8988T (cell line): ENCODE measurements around the gene DYDC1.
"Not testable (repeated sequence)": the region's sequence is repeated elsewhere in the genome, so short reads cannot be mapped to it uniquely, and the experiment has no call there.

Experiments
- DNase-seq: peaks from one replicate; pipeline ENCODE4 v3.0.0; 2011

The DYDC1 gene

DNA sequence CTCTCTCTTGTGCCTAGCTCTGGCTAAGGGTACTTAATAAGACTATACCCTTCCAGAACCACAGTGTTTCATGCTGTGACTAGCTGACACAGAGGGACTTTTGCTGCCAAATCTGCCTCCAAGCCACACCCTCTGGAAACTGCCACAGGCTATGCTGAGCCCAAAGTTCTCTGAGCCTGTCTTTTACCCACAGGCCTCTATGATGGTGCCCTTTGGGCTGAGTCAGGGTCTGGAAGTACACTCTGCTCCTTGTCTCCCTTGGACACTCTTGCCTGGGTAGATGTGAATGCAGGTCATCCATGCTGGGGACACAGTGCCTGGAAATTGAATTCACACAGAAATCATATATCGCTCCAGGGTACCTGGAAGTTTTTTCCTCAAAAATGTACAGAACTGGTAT is 22.6 kb downstream of the DYDC1 start:
- no peak for DNase-seq

DNA sequence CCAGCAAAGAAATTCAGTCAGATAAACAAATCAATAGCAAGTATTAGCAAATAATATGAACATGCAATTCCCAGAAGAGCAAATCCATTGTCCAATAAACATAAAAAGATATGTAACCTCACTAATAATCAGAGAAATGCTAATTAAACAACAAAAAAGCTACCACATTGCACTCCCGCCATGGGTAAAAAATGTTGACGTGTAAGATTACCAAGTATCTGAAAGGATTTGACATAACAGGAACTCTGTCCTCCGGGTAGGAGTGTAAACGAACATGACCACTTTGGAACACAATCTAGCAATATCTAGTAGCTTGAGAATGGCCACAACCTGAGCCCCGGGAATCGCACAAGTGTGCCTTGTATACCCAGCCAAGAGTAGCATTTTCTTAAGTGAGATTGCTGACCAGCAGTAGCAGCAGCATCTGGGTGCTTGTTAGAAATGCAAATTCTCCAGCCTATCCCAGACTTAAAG is 31.6 kb downstream of the DYDC1 start:
- no peak for DNase-seq

DNA sequence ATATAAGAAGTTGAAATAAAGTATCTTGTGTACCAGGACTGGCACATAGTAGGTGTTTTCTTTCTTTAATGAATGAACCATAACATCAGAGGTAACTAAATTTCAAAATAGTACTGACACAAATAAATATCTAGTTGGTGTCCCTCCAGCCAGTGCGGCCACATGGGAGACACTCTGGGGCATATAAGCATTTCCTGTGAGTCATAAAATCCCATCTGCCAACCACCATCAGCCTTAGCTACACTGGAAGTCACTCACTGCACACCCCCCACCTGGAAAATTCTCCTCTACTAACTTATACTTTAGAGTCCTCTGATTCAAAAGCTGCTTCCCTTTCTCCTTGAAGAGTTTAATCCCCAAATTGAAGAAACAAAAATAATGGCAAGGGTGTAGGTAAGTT is 32.5 kb downstream of the DYDC1 start:
- no peak for DNase-seq

DNA sequence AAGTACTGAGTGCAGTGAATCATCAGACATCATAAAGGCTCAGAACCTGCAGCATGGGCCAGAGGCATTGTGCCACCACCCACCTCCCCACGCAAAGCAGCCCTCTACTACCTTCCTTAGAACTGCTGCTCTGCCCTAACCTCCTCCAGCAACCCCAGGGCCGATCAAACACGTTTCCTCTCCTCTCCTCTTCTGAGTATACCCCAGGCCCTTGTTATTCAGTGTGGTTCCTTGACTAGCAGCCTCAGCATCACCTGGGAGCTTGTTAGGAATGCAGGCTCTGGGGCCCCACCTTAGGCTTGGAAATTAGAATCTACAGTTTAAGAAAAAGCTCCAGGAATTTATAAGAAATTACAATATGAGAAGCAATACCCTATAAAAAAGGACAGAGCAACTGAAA is 33.2 kb downstream of the DYDC1 start:
- no peak for DNase-seq

DNA sequence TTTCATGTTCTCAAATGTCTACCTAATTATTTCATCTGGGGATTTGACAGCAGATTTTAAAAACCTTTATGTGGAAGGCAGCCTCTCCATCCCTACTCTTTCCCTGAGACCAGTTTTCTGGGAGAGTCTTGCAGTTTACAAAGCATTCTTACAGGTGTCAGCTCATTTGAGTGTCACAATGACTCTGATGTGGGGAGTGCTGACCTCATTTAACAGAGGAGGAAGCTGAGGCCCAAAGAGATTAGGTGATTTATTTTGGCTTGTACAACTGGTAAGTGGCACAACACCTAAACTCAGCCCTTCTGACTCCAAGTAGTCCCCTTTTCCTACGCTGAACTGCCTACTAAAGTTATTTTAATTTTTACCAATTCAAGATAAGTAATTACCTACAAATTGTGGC is 33.8 kb downstream of the DYDC1 start:
- no peak for DNase-seq

DNA sequence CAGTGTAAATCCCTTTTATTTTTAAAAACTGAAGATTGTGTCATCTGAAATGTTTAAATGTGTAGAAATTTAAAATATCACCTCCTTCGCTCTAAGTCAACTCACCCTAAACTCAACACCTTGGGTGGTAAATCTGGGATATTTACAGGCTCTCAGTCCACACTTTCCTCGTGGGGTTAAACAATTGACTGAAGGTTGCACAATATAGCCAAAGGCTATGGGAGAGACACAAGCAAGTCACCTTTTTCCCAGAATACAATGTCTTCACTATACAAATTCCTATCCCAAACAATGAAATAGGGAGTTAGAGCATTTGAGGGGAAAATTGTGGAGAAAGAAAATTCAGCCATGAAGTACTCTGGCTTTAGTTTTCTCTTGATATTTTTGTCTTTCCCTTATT is 34.4 kb downstream of the DYDC1 start:
- no peak for DNase-seq

DNA sequence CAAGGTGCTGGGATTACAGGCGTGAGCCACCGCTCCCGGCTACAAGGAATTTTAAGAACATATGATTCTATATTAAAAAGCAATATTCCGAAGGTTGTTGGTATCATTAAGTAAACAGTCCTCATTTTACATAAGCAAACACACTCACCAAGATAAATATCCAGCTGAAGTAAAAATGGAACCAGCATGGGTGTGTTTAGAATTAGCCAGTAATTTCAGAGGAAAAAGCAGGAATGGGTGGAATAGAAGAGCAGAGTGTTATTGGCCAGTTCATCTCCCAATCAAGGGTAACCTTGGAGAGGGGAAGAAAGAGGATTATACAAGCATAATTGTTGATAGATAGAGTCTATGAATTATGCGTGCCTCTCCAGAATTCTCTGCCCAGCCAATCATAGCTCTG is 35.4 kb downstream of the DYDC1 start:
- no peak for DNase-seq

DNA sequence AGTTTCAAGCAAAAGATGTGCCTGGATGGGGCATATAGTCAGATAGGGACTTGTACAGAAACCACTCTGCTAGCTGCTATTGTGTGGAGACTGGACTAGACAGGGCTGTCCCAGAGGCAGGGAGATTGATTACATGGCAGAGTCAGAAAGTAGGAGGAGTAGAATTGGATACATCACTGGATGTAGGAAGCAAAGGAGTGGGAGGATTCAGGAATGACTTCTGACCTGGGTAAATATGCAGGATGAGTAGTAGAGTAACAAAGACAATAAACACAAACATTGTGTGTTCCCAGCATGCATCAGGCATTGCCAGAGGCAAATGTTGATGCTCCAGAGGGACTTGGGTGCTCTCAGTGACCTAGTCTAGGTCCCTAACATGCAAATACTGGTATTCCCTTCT is 36.2 kb downstream of the DYDC1 start:
- no peak for DNase-seq

DNA sequence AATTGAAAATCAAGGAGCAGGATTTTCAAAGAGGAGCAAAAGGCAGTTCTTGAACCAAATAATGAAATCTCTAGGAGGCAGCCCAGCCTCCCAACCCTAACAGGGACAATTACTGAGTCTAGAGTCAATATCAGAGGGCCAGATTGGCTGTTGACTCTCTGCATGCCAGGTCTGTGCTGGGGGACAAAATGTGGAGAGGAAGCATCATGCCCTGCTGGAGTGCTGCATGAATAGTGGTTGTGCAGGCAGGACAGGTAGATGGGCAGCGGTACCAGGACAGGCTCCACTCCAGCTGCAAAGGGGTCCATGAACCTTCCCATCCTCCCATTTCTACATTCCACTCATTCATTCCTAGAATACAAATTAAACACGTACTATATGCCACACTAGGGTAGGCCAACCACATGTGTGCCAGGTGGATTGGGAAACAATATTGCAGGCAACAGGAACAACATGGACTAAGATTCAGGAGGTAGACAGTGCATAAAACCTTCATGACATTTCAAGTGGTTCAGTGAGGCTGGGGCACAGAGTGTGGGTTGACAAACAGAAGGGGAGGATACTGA is 36.7 kb downstream of the DYDC1 start:
- DNase-seq: no peak

DNA sequence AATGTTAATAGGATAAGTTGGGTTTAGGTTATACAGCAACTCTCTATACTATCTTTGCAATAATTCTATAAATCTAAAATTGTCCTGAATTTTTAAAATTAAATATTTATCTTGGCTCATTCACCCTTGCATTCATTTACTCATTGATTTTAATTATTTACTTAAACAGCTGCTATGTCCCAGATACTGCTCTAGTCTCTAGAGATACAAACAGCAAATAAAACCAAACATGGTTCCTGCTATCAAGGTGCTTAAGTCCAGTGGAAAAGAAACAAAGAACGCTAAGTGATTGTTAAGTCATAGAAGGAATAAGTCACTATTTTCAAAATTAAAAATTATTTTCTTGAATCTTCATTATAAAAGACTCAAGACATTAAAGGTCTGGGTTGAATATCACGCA is 37.2 kb downstream of the DYDC1 start:
- DNase-seq: no peak

DNA sequence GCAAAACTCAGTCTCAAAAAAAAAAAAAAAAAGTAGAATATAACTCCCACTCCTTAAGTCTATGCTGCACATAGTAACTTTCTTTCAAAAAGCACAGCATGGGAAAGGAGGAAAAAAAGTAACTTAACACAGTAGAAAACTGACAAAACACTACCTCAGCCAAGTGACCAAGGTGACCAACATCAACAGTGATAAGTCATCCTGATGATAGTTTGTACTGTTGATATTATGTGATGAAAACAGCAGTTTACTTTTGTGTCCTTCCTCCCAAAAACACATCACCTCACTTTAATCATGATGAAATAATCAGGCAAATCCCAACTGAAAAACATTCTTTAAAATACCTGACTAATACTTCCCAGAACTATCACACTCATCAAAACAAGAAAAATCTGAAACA is 37.8 kb downstream of the DYDC1 start:
- DNase-seq: no peak

DNA sequence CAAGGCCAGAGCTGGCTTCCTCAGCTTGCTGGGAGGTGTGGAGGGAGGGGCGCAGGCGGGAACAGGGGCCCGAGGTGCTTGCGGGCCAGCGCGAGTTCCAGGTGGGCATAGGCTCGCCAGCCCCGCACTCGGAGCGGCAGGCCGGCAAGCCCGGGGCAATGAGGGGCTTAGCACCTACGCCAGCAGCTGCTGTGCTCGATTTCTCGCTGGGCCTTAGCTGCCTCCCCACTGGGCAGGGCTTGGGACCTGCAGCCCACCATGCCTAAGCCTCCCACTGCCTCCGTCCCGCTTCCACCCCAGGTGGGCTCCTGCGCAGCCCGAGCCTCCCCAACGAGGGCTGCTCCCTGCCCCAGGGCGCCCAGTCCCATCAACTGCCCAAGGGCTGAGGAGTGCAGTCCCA is 41.2 kb downstream of the DYDC1 start:
- DNase-seq: no peak

DNA sequence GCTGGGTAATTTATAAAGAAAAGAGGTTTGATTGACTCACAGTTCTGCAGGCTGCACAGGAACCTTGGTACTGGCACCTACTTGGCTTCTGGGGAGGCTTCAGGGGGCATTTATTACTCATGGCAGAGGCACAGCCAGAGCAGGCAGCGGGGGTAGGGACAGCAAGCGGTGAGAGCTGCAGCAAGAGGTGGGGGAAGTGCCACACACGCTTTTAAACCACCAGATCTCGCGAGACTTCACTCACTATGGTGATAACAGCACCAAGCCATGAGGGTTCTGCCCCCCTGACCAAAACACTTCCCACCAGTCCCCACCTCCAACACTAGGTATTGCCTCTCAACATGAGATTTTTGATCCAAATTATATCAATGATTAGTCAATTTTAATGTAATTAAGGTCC is 43.0 kb downstream of the DYDC1 start:
- no peak for DNase-seq

DNA sequence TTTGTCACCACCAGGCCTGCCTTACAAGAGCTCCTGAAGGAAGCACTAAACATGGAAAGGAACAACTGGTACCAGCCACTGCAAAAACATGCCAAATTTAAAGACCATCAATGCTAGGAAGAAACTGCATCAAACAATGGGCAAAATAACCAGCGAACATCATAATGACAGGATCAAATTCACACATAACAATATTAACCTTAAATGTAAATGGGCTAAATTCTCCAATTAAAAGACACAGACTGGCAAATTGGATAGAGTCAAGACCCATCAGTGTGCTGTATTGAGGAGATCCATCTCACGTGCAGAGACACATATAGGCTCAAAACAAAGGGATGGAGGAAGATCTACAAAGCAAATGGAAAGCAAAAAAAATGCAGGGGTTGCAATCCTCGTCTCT is 50.6 kb downstream of the DYDC1 start:
- not testable (repeated sequence) for DNase-seq

DNA sequence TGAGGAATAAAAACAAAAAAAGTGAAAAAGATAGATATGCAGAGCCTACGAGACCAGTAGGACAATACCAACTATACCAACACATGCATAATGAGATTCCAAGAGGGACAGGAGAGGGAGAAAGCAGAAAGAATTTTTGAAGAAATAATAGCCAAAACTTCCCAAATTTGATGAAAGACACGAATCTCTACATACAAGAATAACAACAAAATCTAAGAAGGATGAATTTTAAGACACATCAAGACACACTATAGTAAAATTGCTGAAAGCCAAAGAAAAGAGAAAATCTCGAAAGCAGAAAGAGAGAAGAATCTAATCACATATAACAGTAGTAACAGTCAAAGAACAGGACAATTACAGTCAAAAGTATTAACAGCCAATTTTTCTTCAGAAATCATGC is 59.6 kb downstream of the DYDC1 start:
- DNase-seq: no peak

DNA sequence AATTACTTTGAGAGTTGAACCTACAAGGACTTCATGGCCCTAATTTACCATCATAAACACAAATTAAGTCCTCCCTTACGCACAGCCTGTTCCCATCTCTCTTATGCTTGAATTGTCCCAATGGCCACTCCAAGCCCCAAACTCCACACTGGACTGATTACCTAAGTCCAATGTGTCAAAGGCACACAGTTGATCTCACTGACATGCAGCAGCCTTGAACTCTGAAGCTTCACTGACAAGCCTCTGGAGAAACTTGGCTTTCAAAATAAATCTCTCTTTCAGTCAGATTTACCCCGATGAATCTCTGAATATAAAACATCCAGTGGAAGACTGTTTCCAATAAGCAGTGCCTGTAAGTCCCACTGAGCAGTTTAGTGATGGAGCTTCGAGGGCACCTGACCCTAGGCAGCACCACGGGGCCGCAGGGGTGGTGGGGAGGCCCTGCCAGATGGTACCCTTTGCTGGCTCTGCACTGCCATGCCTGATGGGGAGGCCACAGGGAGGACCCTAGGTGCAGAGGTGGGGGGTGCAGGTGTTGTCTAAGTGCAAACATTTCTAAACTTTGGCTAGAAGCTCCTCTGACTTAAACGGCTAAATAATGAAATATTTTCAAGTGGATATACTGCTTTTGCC is 63.8 kb downstream of the DYDC1 start:
- no peak for DNase-seq

DNA sequence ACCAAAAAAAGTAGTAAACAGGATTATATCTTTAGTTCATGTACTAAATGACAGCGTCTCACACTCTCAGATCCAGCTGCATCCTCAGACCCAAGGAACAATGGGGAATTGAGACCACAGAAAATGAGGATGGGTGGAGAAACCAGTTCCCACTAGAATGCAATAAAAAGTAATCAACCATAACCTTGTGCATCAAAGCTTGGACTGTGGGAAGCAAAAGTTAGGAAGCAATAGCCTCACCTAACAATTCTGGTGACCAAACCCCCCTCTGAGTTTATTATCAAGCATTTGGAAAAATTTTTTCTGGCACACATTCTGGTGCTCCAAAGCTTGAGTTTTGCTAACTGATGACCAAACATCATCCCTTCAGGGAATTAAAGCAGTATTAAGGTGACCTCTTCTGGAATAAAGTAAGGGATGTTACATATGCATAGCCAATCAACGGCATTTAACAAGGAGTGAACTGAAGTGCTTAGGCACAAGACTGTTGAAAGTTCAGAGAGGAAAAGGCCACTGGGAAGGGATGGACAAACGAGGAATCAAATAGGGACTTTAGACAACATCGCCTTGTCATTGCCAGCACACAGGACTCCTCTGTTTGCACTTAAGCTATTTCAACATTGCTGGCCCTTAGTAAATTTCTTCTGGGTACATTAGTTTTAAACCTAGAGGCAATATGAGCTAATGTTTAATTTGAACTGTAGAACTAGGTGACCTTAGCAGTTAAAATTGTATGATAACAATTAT is 65.9 kb downstream of the DYDC1 start:
- no peak for DNase-seq

DNA sequence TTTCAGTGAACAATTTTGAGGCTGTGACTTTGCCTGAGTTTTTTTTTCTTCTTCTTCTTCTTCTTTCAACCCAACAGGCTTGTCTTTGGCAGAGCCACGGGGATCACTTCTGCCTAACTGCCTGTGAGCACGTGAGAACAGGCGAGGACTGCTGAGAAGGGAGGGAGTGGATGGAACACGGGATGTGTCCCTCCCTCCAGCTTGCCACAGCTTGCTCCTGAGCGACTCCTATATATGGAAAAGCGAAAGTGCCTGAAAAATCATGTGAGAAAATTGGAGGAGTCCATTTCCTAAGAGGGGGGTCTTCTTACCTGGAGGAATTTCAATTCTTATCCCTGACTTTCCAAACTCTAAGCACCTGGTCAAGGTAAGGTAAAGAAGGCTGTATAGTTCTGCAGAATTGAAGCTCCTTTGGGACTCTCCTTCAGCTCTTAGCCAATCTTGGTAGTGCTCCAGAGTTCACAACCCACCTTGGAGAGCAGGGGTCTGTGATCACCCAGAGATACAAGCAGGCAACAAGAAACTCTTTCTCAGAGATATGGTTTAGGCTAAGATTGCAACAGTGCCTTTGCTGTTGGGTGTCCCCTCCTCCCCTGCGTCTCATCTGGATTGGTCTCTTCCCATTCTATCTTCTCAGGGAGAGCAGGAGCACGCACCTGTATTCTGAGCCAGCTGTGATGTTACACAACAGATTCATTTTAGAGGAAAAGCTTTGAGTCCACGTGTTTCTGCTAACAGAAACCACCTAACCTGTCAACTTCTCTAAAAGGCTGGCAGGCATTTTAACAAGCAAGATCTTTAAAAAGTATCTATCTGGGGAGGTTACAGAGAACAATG is 66.9 kb downstream of the DYDC1 start, which contains the start of gene MAT1A:
MAT1A (minus strand) TSS at position 208 of the 837 bp plus-strand sequence. CDS start 235 bp downstream, outside the sequence.
- DNase-seq: no peak

DNA sequence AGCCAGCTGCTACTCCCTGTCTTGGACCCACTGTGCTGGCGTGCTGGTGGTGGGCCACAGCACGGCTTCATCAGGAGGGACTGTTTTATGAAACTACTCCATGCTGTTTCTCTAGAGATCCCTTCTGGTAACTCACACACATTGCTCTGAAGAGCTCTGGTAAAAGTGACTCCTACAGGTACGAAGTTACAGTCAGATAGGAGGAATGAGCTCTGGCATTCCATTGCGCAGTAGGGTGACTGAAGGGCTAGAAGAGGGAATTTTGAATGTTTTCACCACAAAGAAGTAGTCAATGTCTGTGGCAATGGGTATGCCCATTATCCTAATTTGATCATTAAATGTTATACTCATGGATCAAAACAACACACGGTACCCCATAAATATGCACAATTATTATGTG is 67.7 kb downstream of the DYDC1 start:
- no peak for DNase-seq
